GM10847 (cell line): Measurements from ENCODE around the gene GSK3A.

Experiments used
- POLR2A ChIP-seq: IDR thresholded peaks from 2 replicates; pipeline ENCODE4 v1.6.1; 2011; ENCODE audit not compliant: insufficient read length; ENCODE audit errors: extremely low read depth

GSK3A gene

GRCh38 chr19:42191330-42191729 is 51.1 kb downstream of the GSK3A start:
- no peak for TF ChIP-seq POLR2A

- no peak for TF ChIP-seq POLR2A
Observed at GRCh38 chr19:42189133-42189532, 53.3 kb downstream of the GSK3A start.

- no peak for TF ChIP-seq POLR2A
Observed at GRCh38 chr19:42188665-42189064, 53.7 kb downstream of the GSK3A start.

- TF ChIP-seq POLR2A: no peak
Observed at GRCh38 chr19:42185277-42185676, 57.1 kb downstream of the GSK3A start.

- no peak for TF ChIP-seq POLR2A
Observed at GRCh38 chr19:42184401-42184861, 58.0 kb downstream of the GSK3A start.
